ENCODE data around the gene LRP1B. TPM values are rescaled to one million over a fixed set of nuclear protein-coding genes. Genes with fewer than 3 reads are reported as not detected.

The LRP1B gene
- total RNA-seq, 6 experiments from 2014 or later, result 0.06 to 1.7 (median 0.15) TPM; not detected in 1

DNA sequence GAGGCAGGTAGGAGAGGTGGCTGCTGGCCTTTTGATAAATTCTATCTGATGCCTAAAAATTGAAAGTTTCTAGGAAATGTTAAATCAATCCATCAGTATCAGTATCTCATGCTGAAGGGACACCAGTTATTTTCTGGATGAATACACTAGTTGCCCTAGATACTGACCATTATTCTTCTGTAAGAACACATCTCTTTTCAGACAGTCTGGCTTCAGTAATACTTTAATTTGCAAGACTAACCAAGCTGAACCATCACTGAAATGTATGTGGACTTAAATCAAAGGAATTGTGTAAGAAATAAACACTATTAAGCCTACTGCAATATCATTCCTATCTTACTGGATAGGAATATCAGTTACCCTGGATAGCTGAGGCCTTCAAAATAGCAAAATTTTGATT lies 1546.3 kb downstream of the LRP1B start:
- H3K27me3 ChIP-seq, result no peaks in the 10 kb centered on the region
- no peaks in the 10 kb centered on the region for H3K9me3 ChIP-seq
- TF ChIP-seq POLR2A (IDR thresholded peaks at IDR 0.05), result no peak
- H3K36me3 ChIP-seq, result no peaks in the 10 kb centered on the region
- DNase-seq (no peak), ATAC-seq (no peak)
- intact Hi-C loops (cut with DNase I), result no loop called here
- no peak overlapping the region for H3K27ac ChIP-seq
- no peak overlapping the region for H3K4me3 ChIP-seq
- H3K4me1 ChIP-seq, result peaks cover 0 to 4% (median 0%) of the 10 kb centered on the region in 4 donors

DNA sequence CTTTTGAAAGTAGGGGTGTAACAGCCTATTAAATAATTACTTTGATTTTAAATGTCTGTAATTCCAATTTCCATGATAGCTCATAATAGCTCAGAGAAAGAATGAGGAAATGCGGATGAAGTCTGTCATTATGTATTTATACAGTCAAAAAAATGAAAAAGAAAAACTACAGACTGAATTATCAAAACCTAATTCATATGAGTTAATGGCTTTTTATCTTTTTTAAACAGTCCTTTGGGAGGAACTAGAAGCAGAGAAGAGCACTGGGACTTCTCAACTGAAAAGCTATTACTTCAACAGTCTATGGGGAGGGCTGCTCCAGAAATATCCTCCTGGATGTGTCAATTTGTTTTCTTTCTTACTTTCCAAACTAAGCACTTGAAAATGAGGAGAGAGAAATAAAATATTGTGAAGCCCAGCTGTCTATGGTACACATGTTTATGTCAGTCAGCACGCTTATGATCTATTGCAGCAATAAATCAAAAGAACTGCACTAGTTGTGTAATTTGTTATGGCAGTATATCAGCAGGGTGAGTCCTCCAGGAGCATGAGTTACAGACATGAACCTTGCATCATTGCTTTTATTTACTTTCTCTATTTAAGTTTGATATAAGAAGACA lies 1550.2 kb downstream of the LRP1B start:
- DNase-seq, result no peak
- intact Hi-C loops (cut with DNase I), result no loop called here
- Histone ChIP-seq H3K4me3 (no peak overlapping the region), H3K36me3 (no peaks in the 10 kb centered on the region), H3K27ac (no peak overlapping the region), H3K27me3 (no peaks in the 10 kb centered on the region), H3K9me3 (no peaks in the 10 kb centered on the region), H3K4me1 (peaks cover 0 to 4% (median 0%) of the 10 kb centered on the region in 4 donors)
- 59% methylated on average over 2 of the region's 2 CpGs for WGBS (ENCODE audit: insufficient coverage, low coverage, low lambda C conversion rate, missing lambda C conversion rate)
- ATAC-seq, result peak; percentile 61 to 86 (median 79)
- TF ChIP-seq, protein P1, sequence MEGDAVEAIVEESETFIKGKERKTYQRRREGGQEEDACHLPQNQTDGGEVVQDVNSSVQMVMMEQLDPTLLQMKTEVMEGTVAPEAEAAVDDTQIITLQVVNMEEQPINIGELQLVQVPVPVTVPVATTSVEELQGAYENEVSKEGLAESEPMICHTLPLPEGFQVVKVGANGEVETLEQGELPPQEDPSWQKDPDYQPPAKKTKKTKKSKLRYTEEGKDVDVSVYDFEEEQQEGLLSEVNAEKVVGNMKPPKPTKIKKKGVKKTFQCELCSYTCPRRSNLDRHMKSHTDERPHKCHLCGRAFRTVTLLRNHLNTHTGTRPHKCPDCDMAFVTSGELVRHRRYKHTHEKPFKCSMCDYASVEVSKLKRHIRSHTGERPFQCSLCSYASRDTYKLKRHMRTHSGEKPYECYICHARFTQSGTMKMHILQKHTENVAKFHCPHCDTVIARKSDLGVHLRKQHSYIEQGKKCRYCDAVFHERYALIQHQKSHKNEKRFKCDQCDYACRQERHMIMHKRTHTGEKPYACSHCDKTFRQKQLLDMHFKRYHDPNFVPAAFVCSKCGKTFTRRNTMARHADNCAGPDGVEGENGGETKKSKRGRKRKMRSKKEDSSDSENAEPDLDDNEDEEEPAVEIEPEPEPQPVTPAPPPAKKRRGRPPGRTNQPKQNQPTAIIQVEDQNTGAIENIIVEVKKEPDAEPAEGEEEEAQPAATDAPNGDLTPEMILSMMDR (IDR thresholded peaks at IDR 0.05), result no peak
- no peak for TF ChIP-seq POLR2A (IDR thresholded peaks at IDR 0.05)

DNA sequence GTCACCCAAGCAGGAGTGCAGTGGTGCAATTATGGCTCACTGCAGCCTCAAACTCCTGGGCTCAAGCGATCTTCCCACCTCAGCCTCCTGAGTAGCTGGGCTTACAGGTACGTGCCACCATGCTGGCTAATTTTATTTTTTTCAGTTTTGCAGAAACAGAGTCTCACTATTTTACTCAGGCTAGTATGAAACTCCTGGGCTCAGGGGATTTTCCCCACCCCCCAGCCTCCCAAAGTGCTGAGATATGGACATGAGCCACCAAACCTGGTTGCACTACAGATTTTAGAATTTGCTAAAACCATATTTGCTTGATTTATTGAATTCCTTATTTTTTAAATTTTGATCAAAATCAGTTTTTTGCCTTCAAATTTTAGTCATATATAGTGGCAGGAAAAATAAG lies 1553.4 kb downstream of the LRP1B start:
- ATAC-seq (no peak), DNase-seq (no peak)
- H3K4me3 ChIP-seq, result no peak overlapping the region
- no peaks in the 10 kb centered on the region for H3K27me3 ChIP-seq
- no peaks in the 10 kb centered on the region for H3K9me3 ChIP-seq
- peaks cover 0 to 4% (median 0%) of the 10 kb centered on the region in 4 donors for H3K4me1 ChIP-seq
- intact Hi-C loops (cut with DNase I), result no loop called here
- WGBS (ENCODE audit: insufficient coverage, low coverage, low lambda C conversion rate, missing lambda C conversion rate), result 90% methylated on average over 2 of the region's 2 CpGs
- H3K27ac ChIP-seq, result no peak overlapping the region
- H3K36me3 ChIP-seq, result no peaks in the 10 kb centered on the region
- TF ChIP-seq POLR2A (IDR thresholded peaks at IDR 0.05), result no peak
- TF ChIP-seq, protein P1 (IDR thresholded peaks at IDR 0.05), result no peak

DNA sequence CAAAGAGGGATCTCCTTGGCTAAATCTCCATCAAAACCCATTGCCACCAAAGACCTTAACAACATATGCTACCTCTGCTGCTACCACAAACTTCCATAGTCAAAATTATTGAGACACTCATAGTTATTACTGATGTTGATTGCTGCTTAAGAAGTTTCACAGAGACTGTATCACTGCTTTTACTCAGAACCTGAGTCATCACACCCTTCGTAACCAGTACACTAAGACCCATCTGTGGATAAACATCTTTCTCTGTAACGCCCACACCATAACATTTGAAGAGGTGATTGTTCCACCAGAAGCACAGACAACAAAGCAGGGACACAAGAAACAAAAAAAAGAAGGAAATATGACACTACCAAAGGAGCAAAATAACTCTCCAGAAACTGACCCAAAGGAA lies 1563.1 kb downstream of the LRP1B start:
- Histone ChIP-seq H3K27ac (no peak overlapping the region), H3K4me1 (no peaks in the 10 kb centered on the region), H3K27me3 (no peaks in the 10 kb centered on the region), H3K4me3 (no peak overlapping the region), H3K9me3 (no peaks in the 10 kb centered on the region), H3K36me3 (no peaks in the 10 kb centered on the region)
- DNase-seq (no peak), ATAC-seq (no peak)
- WGBS (ENCODE audit: insufficient coverage, low coverage, low lambda C conversion rate, missing lambda C conversion rate), result 100% methylated on average over 2 of the region's 2 CpGs
- TF ChIP-seq, protein P1 (IDR thresholded peaks at IDR 0.05), result no peak
- intact Hi-C loops (cut with DNase I), result no loop called here

DNA sequence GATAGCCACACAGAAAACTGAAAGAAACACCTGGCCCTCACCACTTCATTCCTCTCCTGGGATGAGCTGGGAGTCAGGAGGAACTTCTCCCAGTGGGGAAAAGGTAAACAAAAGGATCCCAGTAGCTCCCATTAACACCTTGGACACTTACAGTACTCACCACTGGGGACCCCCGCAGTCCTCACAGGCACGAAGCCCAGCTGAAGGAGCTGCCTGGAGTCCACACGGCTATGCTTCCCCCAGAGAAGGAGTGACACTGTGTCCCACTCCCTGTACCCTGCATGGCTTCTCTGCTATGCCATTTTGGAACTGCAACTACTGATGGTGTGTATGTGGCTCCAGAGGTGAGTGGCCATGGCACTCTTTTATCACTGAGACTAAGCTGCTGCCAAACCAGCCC lies 1565.1 kb downstream of the LRP1B start:
- WGBS (ENCODE audit: insufficient coverage, low coverage, low lambda C conversion rate, missing lambda C conversion rate), result no CpG with 5 or more reads among the region's 3 CpGs
- ATAC-seq, result no peak
- Histone ChIP-seq H3K9me3 (no peaks in the 10 kb centered on the region), H3K36me3 (no peaks in the 10 kb centered on the region), H3K4me1 (no peaks in the 10 kb centered on the region), H3K27ac (no peak overlapping the region), H3K27me3 (no peaks in the 10 kb centered on the region), H3K4me3 (no peak overlapping the region)
- TF ChIP-seq, protein P1 (IDR thresholded peaks at IDR 0.05), result no peak
- no peak for TF ChIP-seq POLR2A (IDR thresholded peaks at IDR 0.05)
- no peak for DNase-seq
- intact Hi-C loops (cut with DNase I), result no loop called here

All from right lobe of liver (tissue), 6 donors.